Right renal pelvis (tissue), 4 donors: ENCODE measurements around the gene MND1. TPM values are rescaled to one million over a fixed set of nuclear protein-coding genes. Genes with fewer than 3 reads are reported as not detected.

ENCODE experiments used
- polyA plus RNA-seq, 4 donors: library from polyadenylated mRNA; unstranded; fragments of 120-200 nt; gene quantifications; one replicate each; pipeline ENCODE4 v1.2.1, GENCODE V29; 2013; ENCODE audit not compliant: insufficient read length in 4 of 4

Gene MND1
- polyA plus RNA-seq, 4 donors, result 15.6 to 18.6 (median 17.7) TPM

Other genes with a start within 250 kb of the MND1 start
- 10 to 100 TPM; 74.3 to 88.6 (median 82.4) TPM for gene TRIM2, start 140.2 kb upstream of the MND1 start, polyA plus RNA-seq
- gene TMEM131L, start 121.7 kb downstream of the MND1 start, polyA plus RNA-seq, result 10 to 100 TPM; 21.9 to 29.0 (median 27.0) TPM